ENCODE data around the gene DRC7.

DRC7 gene

GRCh38 chr16:57660715-57661463 is 33.7 kb upstream of the DRC7 start:
- no peak for TF ChIP-seq SPI1 (IDR thresholded peaks at IDR 0.05; ENCODE audit: low read depth, low read length)
- no peak for TF ChIP-seq PAX5 (IDR thresholded peaks at IDR 0.05; ENCODE audit: insufficient read depth, low read length, severe bottlenecking)
- no peak for TF ChIP-seq POLR2A (IDR thresholded peaks at IDR 0.05; ENCODE audit: low read depth, low read length)
- TF ChIP-seq TAF1 (IDR thresholded peaks at IDR 0.05; ENCODE audit: low read depth, low read length): no peak
- TF ChIP-seq POLR2AphosphoS5 (IDR thresholded peaks at IDR 0.05; ENCODE audit: low read depth, low read length): no peak
- TF ChIP-seq POU2F2 (IDR thresholded peaks at IDR 0.05; ENCODE audit: low read depth, low read length): no peak
- FAIRE-seq (no peak), DNase-seq (ENCODE audit: insufficient read length, low spot score) (no peak)

GRCh38 chr16:57661510-57661909 is 33.1 kb upstream of the DRC7 start:
- TF ChIP-seq POU2F2 (IDR thresholded peaks at IDR 0.05; ENCODE audit: low read depth, low read length) (no peak), PAX5 (IDR thresholded peaks at IDR 0.05; ENCODE audit: insufficient read depth, low read length, severe bottlenecking) (no peak), POLR2AphosphoS5 (IDR thresholded peaks at IDR 0.05; ENCODE audit: low read depth, low read length) (no peak)
- no peak for FAIRE-seq
- DNase-seq (ENCODE audit: insufficient read length, low spot score): no peak

- no peak for TF ChIP-seq PAX5 (IDR thresholded peaks at IDR 0.05; ENCODE audit: insufficient read depth, low read length, severe bottlenecking)
- TF ChIP-seq SPI1 (IDR thresholded peaks at IDR 0.05; ENCODE audit: low read depth, low read length): no peak
- TF ChIP-seq POLR2AphosphoS5 (IDR thresholded peaks at IDR 0.05; ENCODE audit: low read depth, low read length): no peak
- TF ChIP-seq TAF1 (IDR thresholded peaks at IDR 0.05; ENCODE audit: low read depth, low read length): no peak
- TF ChIP-seq POU2F2 (IDR thresholded peaks at IDR 0.05; ENCODE audit: low read depth, low read length): no peak
- no peak for TF ChIP-seq POLR2A (IDR thresholded peaks at IDR 0.05; ENCODE audit: low read depth, low read length)
- DNase-seq (ENCODE audit: insufficient read length, low spot score): no peak
- FAIRE-seq: no peak
Observed at GRCh38 chr16:57661936-57662906, 32.4 kb upstream of the DRC7 start.

GRCh38 chr16:57663436-57663835 is 31.2 kb upstream of the DRC7 start:
- no peak for DNase-seq (ENCODE audit: insufficient read length, low spot score)
- FAIRE-seq: no peak
- no peak for TF ChIP-seq POLR2A (IDR thresholded peaks at IDR 0.05; ENCODE audit: low read depth, low read length)
- TF ChIP-seq POU2F2 (IDR thresholded peaks at IDR 0.05; ENCODE audit: low read depth, low read length): no peak
- TF ChIP-seq SPI1 (IDR thresholded peaks at IDR 0.05; ENCODE audit: low read depth, low read length): no peak
- TF ChIP-seq PAX5 (IDR thresholded peaks at IDR 0.05; ENCODE audit: insufficient read depth, low read length, severe bottlenecking): no peak
- no peak for TF ChIP-seq POLR2AphosphoS5 (IDR thresholded peaks at IDR 0.05; ENCODE audit: low read depth, low read length)
- no peak for TF ChIP-seq TAF1 (IDR thresholded peaks at IDR 0.05; ENCODE audit: low read depth, low read length)

- DNase-seq (ENCODE audit: insufficient read length, low spot score): no peak
- no peak for FAIRE-seq
- TF ChIP-seq POLR2AphosphoS5 (IDR thresholded peaks at IDR 0.05; ENCODE audit: low read depth, low read length): no peak
Observed at GRCh38 chr16:57663917-57664661, 30.5 kb upstream of the DRC7 start.

GRCh38 chr16:57664662-57665025 is 30.0 kb upstream of the DRC7 start:
- FAIRE-seq (no peak), DNase-seq (ENCODE audit: insufficient read length, low spot score) (no peak)
- TF ChIP-seq TAF1 (IDR thresholded peaks at IDR 0.05; ENCODE audit: low read depth, low read length) (no peak), SPI1 (IDR thresholded peaks at IDR 0.05; ENCODE audit: low read depth, low read length) (no peak), PAX5 (IDR thresholded peaks at IDR 0.05; ENCODE audit: insufficient read depth, low read length, severe bottlenecking) (no peak), POLR2A (IDR thresholded peaks at IDR 0.05; ENCODE audit: low read depth, low read length) (no peak), POLR2AphosphoS5 (IDR thresholded peaks at IDR 0.05; ENCODE audit: low read depth, low read length) (no peak), POU2F2 (IDR thresholded peaks at IDR 0.05; ENCODE audit: low read depth, low read length) (no peak)

GRCh38 chr16:57665541-57665940 is 29.1 kb upstream of the DRC7 start:
- no peak for TF ChIP-seq POLR2AphosphoS5 (IDR thresholded peaks at IDR 0.05; ENCODE audit: low read depth, low read length)
- TF ChIP-seq POU2F2 (IDR thresholded peaks at IDR 0.05; ENCODE audit: low read depth, low read length): no peak
- TF ChIP-seq SPI1 (IDR thresholded peaks at IDR 0.05; ENCODE audit: low read depth, low read length): no peak
- no peak for TF ChIP-seq PAX5 (IDR thresholded peaks at IDR 0.05; ENCODE audit: insufficient read depth, low read length, severe bottlenecking)
- TF ChIP-seq POLR2A (IDR thresholded peaks at IDR 0.05; ENCODE audit: low read depth, low read length): no peak
- no peak for TF ChIP-seq TAF1 (IDR thresholded peaks at IDR 0.05; ENCODE audit: low read depth, low read length)
- FAIRE-seq (no peak), DNase-seq (ENCODE audit: insufficient read length, low spot score) (no peak)

GRCh38 chr16:57666353-57667047 is 28.1 kb upstream of the DRC7 start:
- TF ChIP-seq POU2F2 (IDR thresholded peaks at IDR 0.05; ENCODE audit: low read depth, low read length) (no peak), TAF1 (IDR thresholded peaks at IDR 0.05; ENCODE audit: low read depth, low read length) (no peak), POLR2A (IDR thresholded peaks at IDR 0.05; ENCODE audit: low read depth, low read length) (no peak), POLR2AphosphoS5 (IDR thresholded peaks at IDR 0.05; ENCODE audit: low read depth, low read length) (no peak), SPI1 (IDR thresholded peaks at IDR 0.05; ENCODE audit: low read depth, low read length) (no peak), PAX5 (IDR thresholded peaks at IDR 0.05; ENCODE audit: insufficient read depth, low read length, severe bottlenecking) (no peak)
- no peak for DNase-seq (ENCODE audit: insufficient read length, low spot score)
- FAIRE-seq: no peak
